ENCODE measurements around the gene MAEL.
"Not testable (repeated sequence)": the region's sequence is repeated elsewhere in the genome, so short reads cannot be mapped to it uniquely, and the experiment has no call there.

Gene MAEL

GRCh38 chr1:166980383-166980782 is 8.7 kb upstream of the MAEL start:
- DNase-seq = peak; percentile 41 to 88

DNA sequence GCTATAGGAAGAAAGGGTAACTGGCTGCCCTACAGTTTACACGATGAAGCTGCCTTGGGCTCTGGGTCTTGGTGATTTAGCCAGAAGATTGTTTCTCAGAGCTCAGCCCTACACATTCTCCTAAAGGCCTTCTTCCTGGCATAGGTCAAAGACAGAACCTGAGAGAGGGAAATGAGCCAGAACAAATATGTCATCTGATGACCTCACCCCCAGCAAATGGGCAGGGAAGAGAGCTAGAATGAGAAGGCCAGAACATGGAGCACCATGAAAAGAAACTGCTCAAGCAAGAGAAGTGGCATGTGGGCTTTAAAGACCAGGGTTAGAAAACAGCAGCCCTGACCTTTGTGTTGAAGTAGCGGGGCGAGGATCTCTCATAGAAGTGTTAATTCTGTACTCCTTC is 8.3 kb upstream of the MAEL start:
- peak in 1 of 2 experiments; percentile 46 for DNase-seq

GRCh38 chr1:166981589-166981988 is 7.5 kb upstream of the MAEL start:
- DNase-seq = no peak

DNA sequence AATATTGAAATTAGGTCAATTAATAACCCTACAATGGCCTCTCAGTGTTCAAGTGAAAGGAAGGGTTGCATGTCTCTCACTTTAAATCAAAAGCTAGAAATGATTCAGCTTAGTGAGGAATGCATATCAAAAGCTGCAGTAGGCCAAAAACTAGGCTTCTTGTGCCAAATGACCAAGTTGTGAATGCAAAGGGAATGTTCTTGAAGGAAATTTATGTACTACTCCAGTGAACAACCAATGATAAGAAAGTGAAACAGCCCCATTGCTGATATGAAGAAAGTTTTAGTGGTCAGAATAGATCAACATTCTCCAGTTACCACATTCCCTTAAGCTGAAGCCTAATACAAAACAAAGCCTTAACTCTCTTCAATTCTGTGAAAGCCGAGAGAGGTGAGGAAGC is 10.0 kb downstream of the MAEL start:
- DNase-seq = no peak

DNA sequence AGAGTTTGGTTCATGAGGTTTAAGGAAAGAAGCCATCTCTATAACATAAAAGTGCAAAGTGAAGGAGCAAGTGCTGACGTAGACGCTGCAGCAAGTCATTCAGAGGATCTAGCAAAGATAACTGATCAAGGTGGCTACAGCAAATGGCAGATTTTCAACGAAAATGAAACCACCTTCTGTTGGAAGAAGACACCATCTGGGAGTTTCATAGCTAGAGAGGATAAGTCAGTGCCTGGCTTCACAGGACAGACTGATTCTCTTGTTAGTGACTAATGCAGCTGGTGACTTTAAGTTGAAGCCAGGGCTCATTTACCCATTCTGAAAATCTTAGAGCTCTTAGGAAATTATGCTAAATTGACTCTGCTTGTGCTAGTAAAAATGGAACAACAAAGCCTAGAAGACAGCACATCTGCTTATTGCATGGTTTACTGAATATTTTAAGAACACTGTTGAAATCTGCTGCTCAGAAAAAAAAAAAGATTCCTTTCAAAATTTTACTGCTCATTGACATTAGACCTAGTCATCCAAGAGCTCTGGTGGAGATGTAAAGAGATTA is 10.5 kb downstream of the MAEL start:
- DNase-seq = no peak

DNA sequence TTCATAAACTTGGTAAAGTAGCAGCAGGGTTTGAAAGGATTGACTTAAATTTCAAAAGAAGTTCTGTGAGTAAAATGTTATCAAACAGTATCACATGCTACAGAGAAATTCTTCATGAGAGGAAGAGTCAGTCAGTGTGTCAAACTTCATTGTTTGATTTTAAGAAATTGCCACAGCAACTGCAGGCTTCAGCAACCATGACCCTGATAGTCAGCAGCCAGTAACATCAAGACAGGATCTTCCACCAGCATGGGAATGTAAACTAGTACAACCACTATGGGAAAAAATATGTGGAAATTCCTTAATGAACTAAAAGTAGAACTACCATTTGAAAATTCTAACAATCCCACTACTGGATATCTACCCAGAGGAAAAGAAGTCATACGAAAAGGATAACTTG is 11.5 kb downstream of the MAEL start:
- no peak for DNase-seq

DNA sequence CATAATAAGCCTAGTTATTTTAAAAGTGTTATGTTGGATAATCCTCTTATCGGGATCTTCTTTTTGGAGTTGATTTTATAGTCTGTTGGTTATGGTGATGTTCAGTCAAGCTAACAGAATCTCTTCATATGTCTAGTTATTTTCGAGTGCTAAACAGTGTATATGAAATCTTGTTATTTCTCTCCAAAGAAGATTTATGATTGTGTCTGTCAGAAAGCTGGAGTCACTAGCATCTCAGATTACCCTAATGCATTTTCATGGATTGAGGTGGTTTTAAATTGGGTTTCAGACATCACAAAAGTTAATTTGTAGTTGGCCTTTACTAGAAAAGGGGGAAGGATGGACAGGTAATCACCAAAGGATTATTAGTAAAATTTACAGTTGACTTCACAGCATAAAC is 13.3 kb downstream of the MAEL start:
- no peak for DNase-seq

GRCh38 chr1:167003711-167004110 is 14.6 kb downstream of the MAEL start:
- no peak for DNase-seq

GRCh38 chr1:167011560-167012191 is 22.6 kb downstream of the MAEL start:
- DNase-seq = no peak

- no peak for DNase-seq
Measured at GRCh38 chr1:167012570-167012969, 23.5 kb downstream of the MAEL start.

DNA sequence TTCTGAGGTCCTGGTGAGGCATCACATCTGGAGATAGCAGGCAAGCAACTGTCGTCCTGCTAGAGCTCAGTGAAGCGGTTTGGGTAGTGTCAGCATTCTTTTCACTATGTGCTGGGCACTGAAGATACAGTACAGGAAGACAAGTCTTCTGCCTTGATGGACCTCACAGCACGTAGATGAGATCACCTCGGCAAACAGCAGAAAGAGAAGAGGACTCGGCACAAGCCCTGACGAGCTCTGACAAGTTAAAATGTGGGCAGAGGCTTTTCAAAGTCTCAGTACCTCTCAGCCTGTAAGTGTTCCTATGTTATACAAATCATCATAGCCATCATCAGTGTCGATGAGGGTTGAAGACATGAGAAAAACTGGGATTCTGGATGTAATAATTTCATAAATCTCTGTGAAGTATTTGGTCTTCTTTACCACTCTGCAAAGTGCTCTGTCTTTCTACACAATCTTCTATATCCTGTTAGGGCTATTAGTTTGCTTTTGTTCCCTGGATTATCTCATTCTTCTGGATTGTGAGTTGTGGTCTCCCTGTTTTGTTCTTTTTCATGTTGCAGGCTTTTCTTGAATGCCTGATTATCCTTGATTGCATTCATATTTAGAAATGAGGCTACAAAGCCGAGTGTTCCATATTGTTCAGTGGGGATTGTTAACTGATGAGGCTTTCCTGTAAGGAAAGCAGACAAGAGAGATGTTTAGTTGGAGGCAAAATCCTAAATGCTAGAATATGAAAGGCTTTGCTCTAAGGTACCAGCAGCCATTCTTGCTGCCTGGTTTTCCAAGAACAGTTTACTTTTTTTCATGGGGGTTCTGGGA is 24.2 kb downstream of the MAEL start:
- DNase-seq = no peak

GRCh38 chr1:167016100-167016750 is 27.1 kb downstream of the MAEL start:
- no peak for DNase-seq

DNA sequence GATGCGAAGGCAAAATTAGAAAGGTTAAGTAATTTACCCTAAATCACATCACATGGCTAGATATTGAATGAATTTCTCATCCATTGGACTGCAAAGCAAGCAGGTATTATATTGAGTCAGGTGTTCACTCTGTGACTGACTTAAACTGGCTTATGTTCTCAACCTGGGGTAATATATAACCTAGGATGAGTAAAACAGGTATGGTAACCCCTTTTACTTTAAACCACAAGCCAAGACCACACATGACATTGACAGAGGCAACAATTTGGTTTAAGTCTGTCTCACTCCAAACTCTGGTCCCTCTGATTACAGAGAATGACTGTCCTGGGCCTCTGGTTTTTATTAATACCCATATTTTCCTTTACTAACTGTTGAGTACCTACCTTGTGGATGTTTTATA is 33.3 kb downstream of the MAEL start:
- no peak for DNase-seq

DNA sequence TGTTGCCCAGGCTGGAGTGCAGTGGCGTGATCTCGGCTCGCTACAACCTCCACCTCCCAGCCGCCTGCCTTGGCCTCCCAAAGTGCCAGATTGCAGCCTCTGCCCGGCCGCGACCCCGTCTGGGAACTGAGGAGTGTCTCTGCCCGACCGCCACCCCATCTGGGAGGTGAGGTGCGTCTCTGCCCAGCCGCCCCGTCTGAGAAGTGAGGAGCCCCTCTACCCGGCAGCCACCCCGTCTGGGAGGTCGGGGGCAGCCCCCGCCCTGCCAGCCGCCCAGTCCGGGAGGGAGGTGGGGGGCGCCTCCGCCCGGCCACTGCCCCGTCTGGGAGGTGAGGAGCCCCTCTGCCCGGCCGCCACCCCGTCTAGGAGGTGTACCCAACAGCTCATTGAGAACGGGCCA is 40.5 kb downstream of the MAEL start:
- not testable (repeated sequence) for DNase-seq

DNA sequence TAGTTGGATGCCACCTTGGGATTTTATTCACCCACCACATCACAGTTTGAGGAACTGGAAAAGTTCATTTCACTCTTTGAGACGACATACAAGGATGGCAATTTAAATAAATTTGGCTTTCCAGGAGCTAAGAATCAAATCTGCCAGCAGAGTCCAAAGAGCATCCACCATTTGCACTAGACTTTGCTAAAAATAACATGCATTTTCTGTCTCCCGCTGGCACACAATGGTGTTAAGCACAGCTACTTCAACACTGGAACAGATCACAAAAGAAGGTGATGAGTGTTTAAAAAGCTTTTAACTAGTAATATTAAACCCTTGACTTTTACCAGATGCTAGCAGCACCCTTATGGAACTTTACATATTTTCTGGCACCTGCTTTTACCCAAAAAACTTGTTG is 44.6 kb downstream of the MAEL start:
- no peak for DNase-seq

GRCh38 chr1:167043752-167044488 is 54.8 kb downstream of the MAEL start:
- peak; percentile 92 to 98 for DNase-seq

DNA sequence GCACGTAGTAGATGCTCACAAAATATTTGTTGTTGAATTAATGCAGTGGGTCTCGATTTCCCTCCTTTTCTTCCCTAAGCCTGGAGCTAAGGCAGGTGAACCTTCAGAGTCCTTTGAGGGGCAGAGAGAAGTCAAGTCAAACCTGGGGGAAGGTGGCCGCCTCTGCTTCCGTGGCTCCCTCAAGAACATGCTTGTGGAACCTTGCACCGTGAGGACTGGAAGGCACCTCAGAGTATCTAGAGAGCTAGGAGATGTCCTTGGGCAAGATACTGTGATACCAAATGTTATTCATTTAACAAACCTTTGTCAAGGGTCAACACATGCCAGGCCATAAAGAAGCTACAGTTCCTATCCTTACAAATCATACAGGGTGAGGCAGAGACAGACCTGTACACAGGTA is 62.8 kb downstream of the MAEL start:
- DNase-seq = no peak

DNA sequence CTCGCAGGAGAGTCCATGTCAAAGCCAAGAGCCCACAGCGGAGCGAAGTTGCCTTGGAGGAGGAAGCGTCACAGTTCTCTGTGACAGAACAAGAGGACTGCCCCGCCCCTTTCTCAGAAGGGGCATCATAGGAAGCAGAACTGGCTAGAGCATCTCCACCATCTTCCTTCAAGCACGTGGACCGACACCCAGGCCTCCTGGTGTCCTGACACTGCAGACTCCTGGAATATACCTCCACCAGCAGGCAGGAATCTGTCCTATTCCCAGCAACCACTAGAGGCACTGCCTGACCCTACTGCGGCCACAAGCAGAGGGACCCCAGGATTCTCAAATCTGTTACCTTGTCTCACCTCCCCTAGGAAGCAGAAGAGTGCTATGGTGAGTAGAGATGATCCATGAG is 63.3 kb downstream of the MAEL start:
- peak in 1 of 2 experiments; percentile 18 for DNase-seq

GRCh38 chr1:167054531-167054930 is 65.5 kb downstream of the MAEL start:
- DNase-seq = no peak

GRCh38 chr1:167054946-167055630 is 66.0 kb downstream of the MAEL start:
- DNase-seq = no peak

GRCh38 chr1:167056529-167057231 is 67.6 kb downstream of the MAEL start:
- DNase-seq = peak in 1 of 2 experiments; percentile 54

GRCh38 chr1:167057241-167057688 is 68.2 kb downstream of the MAEL start:
- peak; percentile 73 to 75 for DNase-seq

All from NCI-H2081 (cell line).